NCI-H2107 (cell line): ENCODE results near the gene HDAC4.

ENCODE experiments used
- DNase-seq: peaks from one replicate; lab custom pipeline; 2025; lab: John Stamatoyannopoulos, UW

Gene HDAC4

DNA sequence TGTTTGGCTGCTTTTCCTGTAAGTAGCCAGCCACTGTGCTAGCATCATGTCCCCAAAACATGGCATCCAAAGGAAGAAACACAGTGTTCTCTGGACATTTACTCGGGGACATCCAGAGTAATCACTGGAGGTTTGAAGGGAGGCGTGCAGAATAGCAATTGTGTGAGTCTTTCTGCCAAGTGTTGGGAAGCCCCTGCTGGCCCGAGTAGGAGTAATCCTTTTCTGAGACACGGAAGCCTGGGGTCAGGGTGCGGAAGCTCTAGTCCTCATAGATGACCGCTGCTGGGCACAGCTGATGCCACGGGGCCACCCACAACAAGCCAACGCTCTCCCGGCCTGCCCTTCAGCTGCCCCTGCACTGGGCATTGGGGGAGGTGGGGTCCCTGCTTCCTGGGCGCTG, 24.8 kb upstream of the HDAC4 start:
- DNase-seq: no peak

DNA sequence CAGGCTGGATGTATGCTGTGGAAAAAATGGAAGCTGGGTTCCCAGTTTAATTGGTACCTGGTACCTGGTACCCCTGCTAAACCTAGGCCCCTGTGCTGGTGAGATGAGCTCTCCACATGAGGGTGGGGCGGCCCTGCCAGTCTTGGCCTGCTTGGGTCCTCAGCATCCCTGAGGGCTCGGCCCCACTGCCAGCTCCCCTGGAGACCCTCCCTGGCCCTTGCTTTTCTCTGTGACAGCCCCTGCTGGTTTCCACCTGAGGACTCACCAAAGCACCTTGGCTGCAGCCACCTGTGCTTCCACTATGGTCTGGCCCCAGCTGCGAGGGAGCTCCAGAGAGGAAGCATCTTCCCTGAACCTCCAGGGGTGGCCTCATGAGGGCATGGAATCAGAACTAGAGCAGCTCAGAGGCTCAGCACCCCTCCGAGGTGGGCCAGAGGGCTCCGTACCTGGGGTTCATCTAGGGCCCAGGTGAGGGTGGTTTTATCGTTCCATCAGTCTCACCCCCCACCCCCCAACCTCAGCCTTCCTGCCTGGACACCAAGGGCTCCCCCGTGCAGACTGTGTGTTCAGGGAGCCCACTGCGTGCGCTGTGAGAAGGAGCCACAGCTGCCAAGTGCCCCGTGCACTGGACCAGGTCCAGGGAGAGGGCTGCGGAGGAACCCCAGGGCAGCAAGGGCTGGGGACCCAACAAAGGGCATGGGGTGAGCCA, 23.7 kb upstream of the HDAC4 start:
- DNase-seq: no peak

DNA sequence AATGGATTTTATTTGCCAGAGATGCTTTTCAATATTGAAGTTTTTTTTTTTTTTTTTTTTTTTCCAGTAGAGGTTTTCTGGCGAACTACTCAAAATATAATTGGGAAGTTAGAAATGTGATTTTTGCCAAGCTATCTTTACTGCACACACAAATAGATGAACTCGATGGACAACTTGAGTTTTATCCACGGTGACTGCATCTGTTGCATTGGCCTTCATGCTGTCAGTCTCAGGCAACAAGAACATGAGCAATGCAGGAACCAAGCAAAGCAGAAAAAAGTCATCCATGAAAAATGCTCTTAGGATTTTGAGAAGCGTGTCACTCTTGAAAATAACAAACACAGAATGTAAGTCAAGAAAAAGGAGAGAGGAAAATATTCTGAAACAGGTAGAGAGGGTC, 22.7 kb upstream of the HDAC4 start:
- DNase-seq: no peak

DNA sequence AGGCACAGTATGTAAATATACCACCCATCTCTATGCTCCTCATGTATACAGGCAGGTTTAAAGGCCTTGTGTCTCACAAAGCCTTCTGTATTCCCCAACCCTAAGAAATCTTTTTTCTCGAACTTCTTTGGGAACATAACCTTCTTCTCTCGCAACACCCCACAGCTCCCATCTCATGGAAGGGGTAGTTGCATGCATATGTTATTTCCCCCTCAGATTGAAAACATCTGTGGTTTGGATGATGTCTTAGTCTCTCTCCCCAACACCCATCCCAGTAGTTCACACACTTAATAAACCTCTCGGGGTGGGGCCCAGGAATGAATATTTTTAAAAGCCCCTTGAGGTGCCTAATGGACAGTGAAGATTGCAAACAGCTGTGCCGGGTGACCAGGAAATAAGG, 21.0 kb upstream of the HDAC4 start:
- DNase-seq: no peak

DNA sequence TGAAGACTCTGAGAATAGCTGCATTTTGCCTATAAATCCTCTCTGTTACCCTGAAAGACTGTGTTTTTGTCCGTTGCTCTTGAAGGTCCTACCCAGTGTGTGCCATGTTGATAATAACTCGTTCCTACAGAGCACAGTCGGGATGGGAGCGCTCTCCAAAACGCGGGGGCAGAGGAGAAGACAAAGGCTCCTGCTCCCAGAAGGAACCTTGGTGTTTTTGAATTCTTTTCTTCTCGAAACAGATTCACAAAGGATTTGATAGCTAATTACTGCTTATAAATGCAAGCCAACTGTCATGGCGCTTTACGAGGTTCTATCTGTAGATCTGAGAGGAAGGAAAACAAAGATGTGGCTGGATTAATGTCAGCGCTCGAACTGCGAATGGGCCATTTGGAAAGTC, 19.3 kb upstream of the HDAC4 start:
- DNase-seq: no peak

DNA sequence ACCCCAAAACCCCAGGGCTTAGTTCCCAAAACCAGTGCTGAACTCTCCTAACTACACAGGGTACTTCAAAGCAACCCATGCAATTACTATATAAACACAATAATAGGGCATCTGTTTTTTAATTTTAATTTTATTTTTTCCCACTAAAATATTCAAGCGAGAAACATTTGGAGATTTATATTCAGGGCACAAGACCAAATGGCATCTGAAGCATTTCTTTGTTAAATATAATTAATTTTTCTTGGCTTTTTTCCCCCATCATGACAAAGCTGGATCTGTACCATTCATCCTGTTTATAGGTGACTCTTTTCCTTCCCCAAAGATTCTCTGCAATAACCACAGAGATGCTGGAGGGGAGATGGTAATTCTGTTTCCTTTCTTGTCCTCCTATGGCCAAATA, 18.1 kb upstream of the HDAC4 start:
- DNase-seq: no peak

DNA sequence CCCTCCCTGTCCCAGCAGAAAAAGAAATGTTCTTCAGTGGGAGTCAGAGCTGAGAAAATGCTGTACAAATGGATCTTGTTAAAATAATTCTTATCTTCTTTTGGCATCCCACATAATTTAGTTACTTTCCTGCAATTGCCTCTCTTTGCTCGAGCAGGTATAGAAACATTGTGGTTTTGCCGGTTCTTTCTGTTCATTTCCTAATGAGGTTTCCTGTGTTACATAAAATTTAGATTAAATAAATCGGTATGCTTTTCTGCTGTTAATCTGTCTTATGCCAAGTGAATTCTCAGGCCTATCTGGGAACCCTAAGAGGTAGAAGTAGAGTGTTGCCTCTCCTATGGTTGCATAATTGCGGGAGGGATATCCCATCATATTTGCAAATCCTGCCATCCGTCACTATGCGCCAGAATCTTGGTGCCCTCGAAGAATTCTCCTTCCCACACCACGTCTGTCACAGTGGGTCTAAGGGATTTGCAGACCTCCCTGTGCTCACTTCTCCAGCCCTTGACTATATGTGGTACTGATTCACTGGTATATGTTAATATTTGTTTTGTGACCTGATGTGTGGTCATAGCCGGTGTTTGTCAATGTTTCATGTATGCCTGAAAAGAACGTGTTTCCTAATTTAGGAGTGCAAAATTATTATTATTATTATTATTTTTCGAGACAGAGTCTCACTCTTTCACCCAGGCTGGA, 12.2 kb upstream of the HDAC4 start:
- no peak for DNase-seq

DNA sequence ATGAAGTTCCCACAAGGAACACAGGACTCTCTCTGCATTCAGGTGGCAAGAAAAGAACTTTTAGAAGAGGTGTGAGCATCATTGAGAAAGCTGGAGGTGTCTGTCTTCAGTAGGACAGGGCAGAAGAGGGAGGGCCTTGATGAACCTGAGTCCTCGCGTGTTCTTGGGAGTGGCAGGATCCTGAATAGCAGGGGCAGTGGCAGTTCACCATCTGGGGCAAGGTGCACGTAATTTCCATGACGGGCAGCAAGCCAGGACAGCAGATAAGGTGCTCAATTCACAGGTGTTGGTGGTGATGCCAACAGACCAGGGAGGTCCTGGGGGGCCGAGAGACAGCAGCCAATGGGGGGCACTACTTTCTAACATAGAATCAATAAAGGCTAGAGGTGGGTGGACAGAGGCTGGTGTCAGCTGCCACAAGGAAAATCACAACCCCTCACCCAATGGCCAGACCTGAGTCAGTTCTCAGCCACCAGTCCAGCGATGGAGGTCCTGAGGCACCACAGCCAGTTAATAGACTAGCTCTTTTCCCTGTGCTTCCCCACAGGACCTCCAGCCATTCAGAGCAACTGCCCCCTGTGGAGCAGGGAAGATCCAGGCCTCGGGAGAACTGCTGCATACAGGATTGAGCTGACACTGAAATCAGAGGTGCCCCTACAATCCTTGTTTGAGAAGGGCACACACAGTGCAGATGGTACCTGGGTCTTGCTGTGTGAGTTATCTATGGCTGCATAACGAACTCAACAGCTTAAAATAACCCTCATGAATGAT, 10.9 kb upstream of the HDAC4 start:
- DNase-seq: no peak

DNA sequence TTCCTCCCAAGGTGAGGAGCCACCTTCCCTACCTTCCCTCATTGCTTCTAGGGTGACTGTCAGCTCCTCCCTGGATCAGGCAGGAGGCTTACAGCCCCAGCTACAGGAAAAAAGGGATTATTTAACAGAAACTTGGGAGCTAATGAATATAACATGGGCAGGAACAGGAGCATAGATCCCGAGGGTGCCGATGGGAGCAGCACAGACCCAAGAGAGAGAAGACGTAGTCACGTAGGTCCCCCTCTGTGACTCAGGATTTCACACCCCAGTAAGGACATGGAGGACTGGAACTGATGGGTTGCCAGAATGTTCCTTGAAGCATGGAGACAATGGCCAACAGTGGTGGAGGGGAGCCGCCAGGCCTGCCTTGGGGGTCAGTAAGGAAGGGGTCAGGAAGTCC, 10.3 kb upstream of the HDAC4 start:
- DNase-seq: no peak

DNA sequence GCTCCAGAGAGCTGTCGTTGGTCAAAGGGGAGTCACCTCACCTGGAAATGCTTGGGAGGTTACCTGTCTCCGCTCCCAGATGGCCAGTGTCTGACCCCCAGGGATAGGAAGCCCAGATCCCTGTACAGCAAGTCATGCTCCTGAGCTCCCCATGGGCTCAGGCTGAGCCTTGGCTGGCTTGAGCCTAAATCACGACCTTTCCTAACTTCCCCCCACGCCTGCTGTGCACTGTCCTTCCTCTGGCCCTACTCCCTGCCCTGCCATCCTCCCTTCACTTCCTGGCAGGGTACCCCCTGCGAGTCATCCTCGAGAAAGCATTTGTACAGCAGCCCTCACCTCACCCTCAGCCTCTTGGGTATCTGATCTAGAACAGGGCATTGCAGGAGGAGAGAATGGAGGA, 9.2 kb upstream of the HDAC4 start:
- DNase-seq: no peak

DNA sequence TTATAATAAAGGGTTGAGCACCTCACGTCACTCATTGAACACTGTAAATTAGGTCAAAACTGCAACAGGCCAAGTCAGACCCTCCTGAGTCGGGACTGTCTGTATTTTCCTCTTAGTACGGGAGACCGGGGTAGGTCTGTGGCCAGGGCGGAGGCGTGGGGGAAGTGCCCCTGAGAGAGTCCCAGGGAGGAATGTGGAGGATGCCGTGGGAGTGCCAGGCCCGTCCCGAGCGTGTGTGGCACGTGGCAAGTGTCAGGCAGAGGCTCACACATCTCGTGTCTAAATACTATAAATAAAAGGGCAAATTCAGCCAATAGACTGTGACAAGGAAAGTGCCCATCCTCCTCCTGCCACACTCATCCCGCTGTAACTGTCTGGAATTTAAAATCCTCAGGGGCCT, 6.3 kb upstream of the HDAC4 start:
- no peak for DNase-seq

DNA sequence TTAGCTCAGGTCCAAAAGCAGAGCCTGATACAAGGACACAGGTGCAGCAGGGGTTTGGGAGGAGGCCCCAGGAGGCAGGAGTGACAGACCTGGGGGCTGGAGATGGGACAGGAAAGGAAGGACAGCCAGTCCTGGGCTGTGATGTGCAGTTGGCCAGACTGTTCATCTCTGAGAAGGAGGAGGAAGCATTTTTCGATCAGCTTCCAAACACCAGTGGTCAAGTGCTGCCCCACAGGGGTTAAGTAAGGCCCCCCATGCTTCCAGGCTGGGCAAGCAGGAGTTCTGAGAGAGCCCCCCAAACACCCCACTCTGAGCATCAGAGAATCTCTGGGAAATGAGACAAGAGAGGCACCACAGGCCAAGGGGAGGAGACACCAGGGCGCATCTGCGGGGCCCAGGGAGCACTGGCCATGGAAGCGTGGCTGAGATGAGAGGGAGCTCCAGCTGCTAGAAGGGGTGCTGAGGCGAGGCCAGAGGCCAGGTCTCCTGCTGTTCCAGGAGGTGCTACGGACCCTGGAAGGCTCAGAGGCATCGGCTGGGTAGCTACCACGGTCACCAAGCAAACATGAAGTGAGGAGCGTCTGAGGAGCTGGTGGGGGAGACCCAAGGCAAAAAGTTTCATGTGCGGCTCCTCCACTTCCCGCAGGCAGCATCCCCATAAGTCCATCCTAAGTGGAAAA, 5.6 kb upstream of the HDAC4 start:
- no peak for DNase-seq

DNA sequence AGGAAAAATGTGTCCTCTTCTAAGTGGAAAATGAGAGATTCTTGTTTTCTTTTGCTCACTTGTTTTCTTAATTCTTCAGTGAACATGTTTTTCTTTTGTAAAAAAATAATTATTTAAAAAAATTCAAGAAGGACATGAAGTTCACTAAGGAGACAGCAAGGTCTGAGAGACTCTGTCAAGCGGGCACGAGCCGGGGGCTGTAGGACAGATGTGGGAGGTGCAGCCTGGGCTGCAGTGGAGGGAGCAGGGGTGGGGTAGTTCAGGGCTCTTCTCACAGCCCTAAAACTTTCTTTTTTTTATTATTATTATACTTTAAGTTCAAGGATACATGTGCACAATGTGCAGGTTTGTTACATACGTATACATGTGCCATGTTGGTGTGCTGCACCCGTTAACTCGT, 4.3 kb upstream of the HDAC4 start:
- DNase-seq: no peak

DNA sequence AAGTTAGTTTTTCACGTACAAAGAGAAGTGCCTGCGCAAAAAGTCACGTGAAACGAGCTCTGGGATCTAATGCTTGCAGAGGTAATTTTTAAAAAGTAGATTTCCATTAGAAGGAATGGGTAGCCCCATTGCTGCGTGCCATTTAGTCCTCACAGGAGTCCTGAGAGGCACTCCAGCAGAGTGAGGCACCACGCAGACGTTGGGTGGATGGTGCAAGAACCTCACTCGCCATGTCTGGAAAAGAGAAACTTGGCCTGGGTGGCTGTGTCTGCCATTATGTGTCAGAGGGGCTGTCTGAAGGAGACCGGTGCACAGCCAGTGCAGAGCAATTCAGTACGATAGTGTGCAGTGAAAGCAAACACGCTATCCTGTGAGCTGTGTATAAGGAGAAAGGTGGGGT, 1.8 kb upstream of the HDAC4 start:
- no peak for DNase-seq

DNA sequence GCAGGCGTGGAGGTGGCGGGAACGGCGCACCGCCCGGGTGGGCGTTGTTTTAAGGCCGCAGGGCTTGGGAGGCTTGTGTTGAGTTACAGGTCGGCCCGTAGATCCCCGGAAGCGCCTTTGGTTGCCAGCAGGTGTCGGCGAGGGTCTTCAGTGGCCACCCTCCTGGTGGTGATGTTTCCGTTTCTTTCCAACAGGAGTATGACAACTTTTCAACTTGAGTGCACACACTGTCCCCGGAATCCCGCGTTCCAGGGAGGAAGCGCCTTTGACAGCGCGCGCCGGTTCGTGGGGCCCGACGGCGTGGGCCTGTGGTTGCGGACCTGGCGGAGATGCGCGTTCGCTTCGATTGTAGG, 1.0 kb upstream of the HDAC4 start:
- no peak for DNase-seq

DNA sequence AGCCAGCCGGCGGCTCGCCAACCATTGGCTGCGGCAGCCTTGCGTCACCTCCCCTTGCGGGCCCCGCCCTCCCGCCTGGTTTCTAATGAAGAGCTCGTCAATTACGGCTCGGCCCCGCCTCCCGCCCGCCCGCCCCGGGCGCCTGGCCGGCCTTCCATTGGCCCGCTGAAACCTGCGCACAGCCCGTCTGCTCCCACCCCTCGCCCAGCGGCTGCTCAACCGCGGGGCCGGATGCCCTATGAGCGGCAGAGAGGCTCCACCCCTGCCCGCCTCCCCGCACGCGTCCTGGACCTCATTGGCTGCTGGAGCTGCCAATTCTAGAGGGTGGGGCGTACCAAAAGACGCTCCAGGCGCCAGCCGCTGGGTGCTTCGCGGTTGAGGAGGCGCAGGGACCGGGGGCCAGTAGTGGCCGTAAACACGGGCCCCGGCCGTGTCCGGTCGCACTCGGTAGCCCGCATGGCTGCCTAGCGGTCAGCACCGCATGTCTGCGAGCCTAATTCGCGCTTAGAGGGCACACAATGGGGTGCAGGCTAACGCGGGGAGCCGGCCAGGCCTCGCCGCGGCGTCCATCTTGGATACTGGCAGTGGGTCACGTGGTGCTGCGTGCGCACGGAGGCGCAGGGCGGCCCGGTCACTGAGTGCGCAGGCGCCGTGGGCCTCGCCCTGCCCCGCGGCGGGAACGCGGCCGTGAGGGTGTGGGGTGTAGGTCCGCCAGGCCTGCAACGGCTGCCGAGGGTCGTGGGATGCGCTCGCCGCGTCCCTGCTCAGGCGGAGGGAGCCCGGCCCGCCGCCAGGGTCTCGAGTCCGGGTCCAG, 454 bp upstream of the HDAC4 start:
- peak; percentile 92 for DNase-seq

DNA sequence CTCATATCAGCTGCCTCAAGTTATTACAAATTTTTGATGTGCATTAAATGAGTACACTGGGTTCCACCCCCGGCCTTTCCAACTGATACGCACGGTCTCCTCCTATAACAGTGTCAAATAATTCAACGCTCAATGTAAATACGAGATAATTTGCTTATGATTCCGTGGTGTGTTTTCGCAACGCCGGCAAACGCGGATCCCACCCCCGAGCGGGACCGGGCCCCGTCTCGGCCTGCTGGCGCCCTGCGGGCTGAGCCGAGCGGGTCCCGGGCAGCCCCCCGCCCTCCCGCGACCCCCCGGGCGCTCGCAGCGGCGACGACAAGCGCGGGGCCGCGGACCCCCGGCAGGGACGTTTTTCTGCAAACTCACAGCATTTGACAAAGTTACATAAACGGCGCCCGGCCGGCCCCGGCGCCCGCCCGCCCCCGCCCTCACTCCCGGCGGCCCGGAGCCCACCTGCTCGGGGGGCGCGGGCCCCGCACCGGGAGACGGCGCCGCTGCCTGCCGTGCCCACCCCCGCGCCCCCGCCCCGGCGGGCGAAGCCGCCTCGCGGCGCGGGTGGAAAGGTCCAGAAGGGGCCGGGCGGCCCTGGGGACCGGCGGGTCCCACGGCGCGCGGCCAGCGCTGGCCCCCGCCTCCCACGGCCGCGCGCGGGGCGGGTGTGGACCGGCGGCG, 762 bp downstream of the HDAC4 start:
- DNase-seq: no peak

DNA sequence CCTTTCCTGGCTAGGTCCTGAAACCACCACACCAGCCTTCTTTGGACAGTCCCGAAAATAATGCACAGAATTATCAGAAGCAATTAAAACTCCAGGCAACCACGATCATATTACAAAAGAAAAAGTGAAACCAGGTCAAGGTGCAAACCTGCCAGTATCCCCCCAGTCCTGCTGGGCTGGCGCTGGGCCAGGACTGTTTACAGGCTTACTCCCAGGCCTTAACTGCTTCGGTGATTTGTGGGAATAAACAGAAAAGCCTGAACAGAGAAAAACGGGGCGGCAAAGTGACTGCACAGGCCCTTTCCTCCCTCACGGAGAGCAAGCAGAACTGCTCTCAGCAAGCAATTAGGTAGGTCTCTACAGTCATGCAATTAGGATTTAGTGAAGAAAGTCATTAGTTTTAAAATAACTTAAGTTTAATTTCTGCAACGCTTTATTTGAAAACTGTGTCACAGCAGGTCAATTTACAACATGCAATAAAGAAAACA, 1.3 kb downstream of the HDAC4 start:
- no peak for DNase-seq

DNA sequence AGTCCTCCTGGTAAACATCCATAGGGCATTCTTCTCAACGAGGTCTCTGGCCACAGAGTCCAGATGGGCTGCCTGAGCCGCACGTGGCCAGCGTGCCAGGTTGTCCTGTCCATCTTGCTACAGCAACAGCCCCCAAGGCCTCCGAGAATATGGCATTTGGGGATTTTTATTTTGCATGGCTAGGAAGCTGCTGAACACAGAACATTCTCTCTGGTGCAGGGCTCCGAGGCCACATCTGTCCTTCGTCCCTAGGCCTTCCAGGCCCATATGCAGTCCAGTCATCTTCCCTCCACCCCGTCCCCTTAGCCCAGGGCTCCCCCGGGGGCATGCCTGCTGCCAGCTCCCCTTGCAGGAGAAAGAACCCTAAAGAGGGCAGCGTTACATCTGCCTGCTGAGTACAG, 2.3 kb downstream of the HDAC4 start:
- no peak for DNase-seq

DNA sequence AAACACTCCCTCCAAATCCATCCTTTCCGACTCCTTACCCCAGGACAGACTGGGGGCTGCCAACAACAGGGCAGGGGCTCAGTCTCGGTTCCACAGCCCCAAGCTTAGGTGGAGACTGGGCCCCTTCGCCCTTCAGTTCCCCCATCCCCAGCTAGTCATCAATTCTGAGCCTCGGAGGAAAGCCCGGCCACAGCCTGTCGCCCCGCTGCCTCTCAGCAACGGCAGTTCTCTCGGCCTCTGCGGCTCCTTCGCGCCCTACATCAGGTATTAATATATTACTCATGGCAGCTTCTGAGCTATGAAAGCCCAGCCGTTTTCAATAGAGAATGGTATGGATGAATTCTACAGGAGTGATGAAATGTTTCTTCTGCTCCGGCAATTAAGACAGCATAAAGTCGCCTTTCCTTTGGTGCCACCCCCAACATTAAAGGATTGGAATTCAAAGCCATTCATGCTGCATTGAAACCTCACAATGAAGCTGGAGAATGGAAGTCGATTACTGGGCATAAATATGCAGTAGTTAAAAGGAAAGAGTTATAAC, 2.8 kb downstream of the HDAC4 start:
- no peak for DNase-seq
